ACC112 (cell line): ENCODE measurements around the gene WASF2.
"Not testable (repeated sequence)": the region's sequence is repeated elsewhere in the genome, so short reads cannot be mapped to it uniquely, and the experiment has no call there.

Experiments
- H2AFZ ChIP-seq: fragments of 200-600 bp; sonication (generic); one replicate; pipeline ENCODE4 v1.6.0; 2017; ENCODE audit warnings: antibody characterized with exemption, low read length; ENCODE audit not compliant: unreplicated experiment
- H3K27ac ChIP-seq: fragments of 200-600 bp; sonication (generic); 2 replicates; pipeline ENCODE4 v1.5.1; 2014; ENCODE audit warnings: low read depth, mild to moderate bottlenecking, antibody characterized with exemption, low read length, moderate library complexity
- H3K27me3 ChIP-seq: fragments of 200-600 bp; sonication (generic); 2 replicates; pipeline ENCODE4 v1.6.1; 2014; ENCODE audit warnings: mild to moderate bottlenecking, antibody characterized with exemption, low read length, moderate library complexity, mixed read lengths; ENCODE audit not compliant: insufficient read depth
- H3K36me3 ChIP-seq: fragments of 200-600 bp; sonication (generic); 2 replicates; pipeline ENCODE4 v1.6.1; 2016; ENCODE audit warnings: mild to moderate bottlenecking, antibody characterized with exemption, low read length, moderate library complexity, mixed read lengths; ENCODE audit not compliant: insufficient read depth
- H3K4me1 ChIP-seq: fragments of 200-600 bp; sonication (generic); one replicate; pipeline ENCODE4 v1.6.1; 2016; ENCODE audit warnings: low read length, mixed read lengths; ENCODE audit not compliant: insufficient read depth, unreplicated experiment, control insufficient read depth
- H3K4me3 ChIP-seq: fragments of 200-600 bp; sonication (generic); 2 replicates; pipeline ENCODE4 v1.5.1; 2014; ENCODE audit warnings: mild to moderate bottlenecking, low read depth, low read length
- H3K79me2 ChIP-seq: fragments of 200-600 bp; sonication (generic); one replicate; pipeline ENCODE4 v1.6.0; 2016; ENCODE audit warnings: low read length; ENCODE audit not compliant: control insufficient read depth, unreplicated experiment, insufficient read depth

The WASF2 gene

GRCh38 chr1:27447399-27447798 is 42.6 kb downstream of the WASF2 start:
- H3K79me2 ChIP-seq, result peaks cover 62% of the 10 kb centered on the region

GRCh38 chr1:27446496-27447020 is 43.4 kb downstream of the WASF2 start:
- H3K4me1 ChIP-seq, result peaks cover 4% of the 10 kb centered on the region
- no peak overlapping the region for H2AFZ ChIP-seq
- H3K27me3 ChIP-seq, result no peaks in the 10 kb centered on the region
- peaks cover 61% of the 10 kb centered on the region for H3K79me2 ChIP-seq
- H3K27ac ChIP-seq, result no peak overlapping the region
- H3K4me3 ChIP-seq, result no peak overlapping the region
- 0 out of 2 replicates have a peak, but pooled peaks cover 3% of the 10 kb centered on the region for H3K36me3 ChIP-seq

More at GRCh38 chr1:27447399-27447798, 42.6 kb downstream of the WASF2 start:
- H3K4me3 ChIP-seq, result no peak overlapping the region
- no peaks in the 10 kb centered on the region for H3K27me3 ChIP-seq
- H3K27ac ChIP-seq, result no peak overlapping the region
- H2AFZ ChIP-seq, result no peak overlapping the region
- H3K36me3 ChIP-seq, result 0 out of 2 replicates have a peak, but pooled peaks cover 3% of the 10 kb centered on the region
- H3K4me1 ChIP-seq, result peaks cover 4% of the 10 kb centered on the region

- Histone ChIP-seq H3K4me1 (peaks cover 4% of the 10 kb centered on the region), H3K27ac (no peak overlapping the region), H3K36me3 (peaks cover 7% of the 10 kb centered on the region; the same call in 1 of the 2 replicates), H2AFZ (no peak overlapping the region), H3K27me3 (no peaks in the 10 kb centered on the region), H3K4me3 (no peak overlapping the region), H3K79me2 (peaks cover 57% of the 10 kb centered on the region)
Observed at GRCh38 chr1:27445177-27445936, 44.6 kb downstream of the WASF2 start.

- no peak overlapping the region for H3K27ac ChIP-seq
- H3K27me3 ChIP-seq, result no peaks in the 10 kb centered on the region
- H3K4me3 ChIP-seq, result no peak overlapping the region
- no peak overlapping the region for H2AFZ ChIP-seq
- H3K4me1 ChIP-seq, result peaks cover 4% of the 10 kb centered on the region
- peaks cover 7% of the 10 kb centered on the region; the same call in 1 of the 2 replicates for H3K36me3 ChIP-seq
- H3K79me2 ChIP-seq, result peaks cover 60% of the 10 kb centered on the region
Observed at GRCh38 chr1:27444632-27445031, 45.3 kb downstream of the WASF2 start.

- H3K79me2 ChIP-seq, result peaks cover 61% of the 10 kb centered on the region
- H3K36me3 ChIP-seq, result peaks cover 3% of the 10 kb centered on the region; the same call in 1 of the 2 replicates
- no peaks in the 10 kb centered on the region for H3K27me3 ChIP-seq
- H3K4me1 ChIP-seq, result peaks cover 32% of the 10 kb centered on the region
- H3K27ac ChIP-seq, result no peak overlapping the region
- H2AFZ ChIP-seq, result no peak overlapping the region
- no peak overlapping the region for H3K4me3 ChIP-seq
Observed at GRCh38 chr1:27439150-27439549, 50.8 kb downstream of the WASF2 start.

GRCh38 chr1:27438621-27439061 is 51.3 kb downstream of the WASF2 start:
- Histone ChIP-seq H2AFZ (no peak overlapping the region), H3K36me3 (peaks cover 3% of the 10 kb centered on the region; the same call in 1 of the 2 replicates), H3K27ac (no peak overlapping the region), H3K27me3 (no peaks in the 10 kb centered on the region), H3K79me2 (peaks cover 63% of the 10 kb centered on the region), H3K4me3 (no peak overlapping the region), H3K4me1 (peaks cover 32% of the 10 kb centered on the region)

GRCh38 chr1:27436204-27437159 is 53.5 kb downstream of the WASF2 start:
- H3K36me3 ChIP-seq, result peaks cover 3% of the 10 kb centered on the region; the same call in 1 of the 2 replicates
- peak overlapping the region; percentile 61 for H3K27ac ChIP-seq
- H3K4me3 ChIP-seq, result peak overlapping the region; percentile 33
- peaks cover 35% of the 10 kb centered on the region for H3K4me1 ChIP-seq
- H3K27me3 ChIP-seq, result no peaks in the 10 kb centered on the region
- H2AFZ ChIP-seq, result no peak overlapping the region
- H3K79me2 ChIP-seq, result peaks cover 75% of the 10 kb centered on the region

- H2AFZ ChIP-seq, result no peak overlapping the region
- no peaks in the 10 kb centered on the region for H3K27me3 ChIP-seq
- peaks cover 43% of the 10 kb centered on the region for H3K4me1 ChIP-seq
- no peak overlapping the region for H3K27ac ChIP-seq
- H3K36me3 ChIP-seq, result peaks cover 2% of the 10 kb centered on the region; the same call in 1 of the 2 replicates
- no peak overlapping the region for H3K4me3 ChIP-seq
- H3K79me2 ChIP-seq, result peaks cover 80% of the 10 kb centered on the region
Observed at GRCh38 chr1:27435566-27436203, 54.3 kb downstream of the WASF2 start.

GRCh38 chr1:27433706-27434105 is 56.3 kb downstream of the WASF2 start:
- Histone ChIP-seq H3K4me3 (no peak overlapping the region), H3K36me3 (no peaks in the 10 kb centered on the region), H3K27ac (no peak overlapping the region), H3K27me3 (no peaks in the 10 kb centered on the region), H3K79me2 (peaks cover 72% of the 10 kb centered on the region), H3K4me1 (peaks cover 46% of the 10 kb centered on the region), H2AFZ (no peak overlapping the region)

- not testable (repeated sequence) for H3K36me3 ChIP-seq, H3K27ac ChIP-seq, H2AFZ ChIP-seq, H3K4me3 ChIP-seq, H3K27me3 ChIP-seq
- Histone ChIP-seq H3K79me2 (peaks cover 69% of the 10 kb centered on the region), H3K4me1 (peaks cover 44% of the 10 kb centered on the region)
Observed at GRCh38 chr1:27432725-27433124, 57.2 kb downstream of the WASF2 start.
